NCI-H2081 (cell line): Measurements from ENCODE around the gene PWWP2B.
"Not testable (repeated sequence)": the region's sequence is repeated elsewhere in the genome, so short reads cannot be mapped to it uniquely, and the experiment has no call there.

Experiments
- DNase-seq, 2 experiments: peaks; one replicate each; lab custom pipeline; 2025; lab: John Stamatoyannopoulos, UW

PWWP2B gene

GRCh38 chr10:132397036-132397541, at the start of gene PWWP2B:
Gene PWWP2B (plus strand): TSS chr10:132397200. CDS start chr10:132397227, 27 bp downstream.
- DNase-seq = peak in 1 of 2 experiments; percentile 2

DNA sequence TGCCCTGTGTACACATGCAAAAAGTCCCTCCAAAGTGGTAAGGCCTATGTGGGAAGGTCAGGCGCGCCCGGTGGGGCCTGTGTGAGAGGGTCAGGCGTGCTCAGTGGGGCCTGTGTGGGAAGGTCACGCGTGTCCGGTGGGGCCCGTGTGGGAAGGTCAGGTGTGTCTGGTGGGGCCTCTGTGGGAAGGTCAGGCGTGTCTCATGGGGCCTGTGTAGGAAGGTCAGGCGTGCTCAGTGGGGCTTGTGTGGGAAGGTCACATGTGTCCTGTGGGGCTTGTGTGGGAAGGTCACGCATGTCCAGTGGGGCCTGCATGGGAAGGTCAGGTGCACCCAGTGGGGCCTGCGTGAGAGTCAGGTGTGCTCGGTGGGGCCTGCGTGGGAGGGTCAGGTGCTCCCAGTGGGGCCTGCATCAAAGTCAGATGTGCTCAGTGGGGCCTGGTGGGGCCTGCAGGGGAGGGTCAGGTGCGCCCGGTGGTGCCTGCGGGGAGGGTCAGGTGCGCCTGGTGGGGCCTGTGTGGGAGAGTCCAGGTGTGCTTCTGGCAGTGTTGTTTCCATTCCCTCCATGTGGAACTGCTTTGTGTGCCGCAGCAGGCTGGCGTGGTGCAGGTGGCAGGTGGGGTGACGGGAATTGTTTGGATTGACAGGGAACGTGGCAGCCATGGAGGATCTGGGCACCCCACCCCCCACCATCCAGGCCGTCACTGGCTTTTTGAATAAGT, 49.6 kb upstream of the PWWP2B start:
- DNase-seq = no peak

- no peak for DNase-seq
These were observed 49.1 kb upstream of the PWWP2B start for GRCh38 chr10:132347931-132348267.

- DNase-seq = no peak
These were observed 47.2 kb upstream of the PWWP2B start for GRCh38 chr10:132349766-132350165.

DNA sequence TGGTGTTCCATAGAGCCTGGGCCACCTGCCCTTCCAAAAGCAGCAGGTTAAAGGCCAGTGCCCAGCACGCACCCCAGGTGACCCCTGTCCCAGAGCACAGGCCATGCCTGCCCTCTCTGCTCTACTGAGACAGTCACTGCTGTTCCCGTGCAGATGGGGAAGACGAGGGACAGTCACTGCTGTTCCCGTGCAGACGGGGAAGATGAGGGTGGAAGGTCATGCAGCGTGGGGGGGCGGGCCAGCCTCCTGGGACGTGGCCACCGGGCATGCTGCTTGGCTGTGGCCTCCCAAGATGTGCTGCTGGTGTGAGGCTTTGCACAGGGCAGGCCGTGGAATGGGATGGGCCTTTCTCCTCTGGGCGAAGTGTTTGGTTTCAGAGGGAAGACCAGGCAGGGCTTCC, 46.6 kb upstream of the PWWP2B start:
- DNase-seq = no peak

GRCh38 chr10:132350946-132351345, 46.1 kb upstream of the PWWP2B start:
- no peak for DNase-seq

GRCh38 chr10:132351611-132352010, 45.4 kb upstream of the PWWP2B start:
- no peak for DNase-seq

DNA sequence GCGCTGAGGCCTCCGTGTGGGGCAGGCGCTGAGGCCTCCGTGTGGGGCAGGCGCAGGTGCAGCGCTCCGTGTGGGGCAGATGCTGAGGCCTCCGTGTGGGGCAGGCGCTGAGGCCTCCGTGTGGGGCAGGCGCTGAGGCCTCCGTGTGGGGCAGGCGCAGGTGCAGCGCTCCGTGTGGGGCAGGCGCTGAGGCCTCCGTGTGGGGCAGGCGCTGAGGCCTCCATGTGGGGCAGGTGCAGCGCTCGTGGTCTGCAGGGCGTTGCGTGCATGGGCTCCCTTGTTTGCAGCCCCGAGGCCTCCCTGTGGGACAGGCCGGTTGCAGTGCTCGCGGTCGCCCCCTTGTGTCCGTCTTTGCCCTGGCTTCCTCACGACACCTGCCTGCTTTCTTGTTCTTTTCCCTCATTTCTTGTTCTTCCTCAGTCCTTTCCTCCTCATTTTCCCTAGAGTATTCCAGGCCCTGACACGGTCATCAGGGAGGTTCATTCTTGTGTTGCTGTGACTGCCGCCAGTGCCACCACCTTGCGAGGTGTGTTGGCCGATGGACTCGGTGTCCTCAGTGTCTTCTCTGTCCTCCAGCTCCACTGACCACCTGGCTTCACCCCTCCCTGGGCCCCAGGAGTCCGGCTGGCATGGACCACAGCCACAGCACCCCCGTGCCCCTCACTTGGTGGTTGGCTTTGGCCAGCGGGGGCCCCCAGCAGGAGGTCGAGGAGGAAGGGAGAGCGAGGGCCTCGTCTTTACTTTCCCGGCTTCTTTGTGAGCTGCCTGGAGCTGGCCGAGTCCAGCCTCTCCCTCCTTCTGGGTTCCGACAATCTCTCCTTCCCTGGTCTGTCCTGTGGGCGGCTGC, 44.3 kb upstream of the PWWP2B start:
- not testable (repeated sequence) for DNase-seq

DNA sequence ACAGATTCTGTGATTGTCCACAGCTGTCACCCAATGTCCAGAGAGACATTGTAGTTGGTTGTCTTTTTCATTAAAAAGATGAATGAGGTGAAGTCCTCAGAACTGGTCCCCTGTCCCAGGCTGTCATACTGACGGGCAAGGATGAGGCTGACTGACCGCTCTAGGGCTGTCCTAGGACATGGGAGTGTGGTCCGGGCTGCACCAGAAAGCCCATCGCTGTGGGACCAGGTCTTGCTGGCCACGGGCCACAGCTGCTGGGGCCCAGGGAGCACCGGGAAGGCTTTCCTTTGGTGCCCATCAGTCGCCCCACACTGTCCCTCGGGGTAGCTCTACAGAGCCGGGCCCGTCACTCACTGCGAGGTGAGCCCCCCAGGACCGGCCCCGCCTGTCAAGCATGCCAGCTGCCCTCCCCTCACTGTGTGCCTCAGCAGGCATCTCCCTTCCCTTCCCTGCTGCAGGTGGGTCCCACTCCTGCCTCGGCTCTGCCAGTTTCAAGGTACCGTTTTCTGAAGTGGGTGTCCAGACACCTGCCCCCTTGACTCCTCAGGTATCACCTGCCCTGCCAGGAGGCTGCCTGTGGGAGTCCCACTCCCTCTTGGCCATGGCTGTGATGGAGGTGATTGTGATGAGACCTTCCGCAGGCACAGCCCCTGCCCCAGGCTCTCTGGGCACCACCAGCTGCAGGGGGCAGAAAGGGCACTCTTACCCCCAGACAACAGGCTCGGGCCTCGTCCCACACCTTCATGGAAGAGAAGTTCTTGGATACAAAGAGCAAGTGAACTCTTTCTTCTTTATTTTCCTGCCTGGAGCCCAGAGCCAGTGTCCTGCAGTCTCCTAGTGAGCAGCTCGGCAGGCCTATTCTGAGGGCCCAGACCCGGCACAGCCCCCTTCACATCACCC, 43.3 kb upstream of the PWWP2B start:
- DNase-seq = no peak

DNA sequence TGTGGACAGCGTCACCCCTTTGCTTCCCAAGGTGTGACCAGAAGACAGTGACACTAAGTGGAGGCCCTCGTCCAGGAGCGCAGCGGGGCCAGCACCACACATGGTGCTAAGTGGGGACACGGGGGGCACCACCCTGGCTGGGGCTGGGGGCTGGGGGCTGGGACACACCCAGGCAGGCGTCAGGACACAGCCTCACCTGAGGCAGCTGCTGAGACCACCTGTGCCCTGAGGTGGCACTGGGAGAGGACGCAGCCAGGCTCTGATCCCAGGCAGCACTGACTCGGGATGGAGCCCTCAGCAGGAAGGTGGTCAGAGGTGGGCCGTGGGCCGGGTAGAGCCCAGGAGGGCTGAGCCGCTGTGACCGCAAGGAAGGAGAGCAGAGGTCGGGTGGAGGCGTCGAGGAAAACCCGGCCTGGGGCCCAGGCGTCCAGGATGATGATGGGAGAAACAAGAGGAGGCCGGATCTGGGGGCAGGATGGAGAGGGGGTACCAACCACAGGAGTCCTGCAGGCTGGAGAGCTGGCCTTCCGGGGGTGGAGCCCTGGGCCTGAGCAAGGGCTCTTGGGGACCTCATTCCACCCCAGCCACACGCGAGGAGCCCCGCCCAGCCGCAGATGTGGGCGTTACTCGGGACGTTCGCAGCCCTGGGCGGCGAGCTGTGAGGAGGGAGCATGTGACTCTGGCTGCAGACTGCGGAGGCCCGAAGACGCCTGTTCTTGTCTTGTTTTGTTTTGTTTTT, 42.5 kb upstream of the PWWP2B start:
- DNase-seq = no peak

DNA sequence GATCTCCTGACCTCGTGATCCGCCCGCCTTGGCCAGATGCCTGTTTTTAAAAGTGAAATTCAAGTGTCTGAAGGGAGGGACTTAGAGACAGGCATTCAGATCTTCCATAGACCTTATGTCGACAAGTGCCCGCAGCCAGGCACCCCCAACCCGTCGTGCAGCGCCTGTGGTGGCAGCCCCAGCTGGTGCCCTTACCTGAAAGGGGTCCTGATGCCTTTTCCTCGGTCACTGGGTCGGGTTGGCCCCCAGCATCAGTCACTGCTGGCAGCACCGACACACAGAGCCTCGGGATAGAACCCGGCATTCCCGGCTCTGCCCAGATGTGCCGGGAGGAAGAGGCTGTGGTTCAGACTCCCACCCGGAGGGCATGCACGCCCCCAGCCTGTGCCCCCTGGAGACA, 41.7 kb upstream of the PWWP2B start:
- no peak for DNase-seq

DNA sequence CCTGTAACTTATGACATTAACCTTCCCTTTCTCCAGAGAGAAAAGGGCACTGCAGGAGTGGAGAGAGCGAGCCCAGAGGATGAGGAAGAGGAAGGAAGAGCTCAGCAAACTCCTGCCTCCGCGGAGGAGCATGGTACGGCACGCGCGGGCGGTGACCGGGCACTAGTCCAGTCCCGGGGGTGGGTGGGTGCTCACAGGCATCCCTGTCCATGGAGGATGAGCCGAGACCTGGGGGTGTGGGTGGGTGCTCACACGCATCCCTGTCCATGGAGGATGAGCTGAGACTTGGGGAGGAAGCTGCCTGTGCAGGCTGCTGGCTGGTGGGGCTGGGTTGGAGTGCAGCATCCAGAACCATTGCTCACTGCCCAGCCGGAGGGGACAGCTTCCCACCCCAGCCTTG, 41.2 kb upstream of the PWWP2B start:
- DNase-seq = no peak

DNA sequence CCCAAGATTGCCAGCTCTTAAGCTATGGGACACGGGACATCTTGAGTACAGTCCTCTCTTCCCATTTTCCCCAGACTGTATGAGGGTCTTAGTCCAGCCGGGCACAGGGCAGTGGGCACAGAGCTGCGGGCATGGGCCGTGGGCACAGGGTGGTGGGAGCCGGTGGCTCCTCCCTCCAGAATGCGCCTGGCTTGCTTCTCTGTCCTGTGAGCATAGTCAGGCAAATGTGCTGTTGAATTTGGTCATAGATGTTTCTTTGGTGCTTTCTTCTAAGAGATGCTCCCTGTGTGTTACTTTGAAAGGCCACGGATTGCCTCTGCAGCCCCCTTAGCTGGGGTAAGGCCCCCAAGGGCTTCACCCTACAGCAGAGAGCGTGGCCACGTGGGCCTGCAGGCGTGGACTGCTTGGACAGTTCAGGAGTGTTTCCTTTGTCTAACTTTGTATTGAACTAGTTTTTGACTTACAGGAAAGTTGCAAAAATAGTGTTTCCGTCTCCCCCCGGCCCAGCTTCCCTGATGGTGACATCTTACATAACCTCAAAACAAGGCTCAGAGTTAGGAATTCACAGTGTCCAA, 40.3 kb upstream of the PWWP2B start:
- no peak for DNase-seq

- no peak for DNase-seq
These were observed 39.5 kb upstream of the PWWP2B start for GRCh38 chr10:132357286-132358058.

DNA sequence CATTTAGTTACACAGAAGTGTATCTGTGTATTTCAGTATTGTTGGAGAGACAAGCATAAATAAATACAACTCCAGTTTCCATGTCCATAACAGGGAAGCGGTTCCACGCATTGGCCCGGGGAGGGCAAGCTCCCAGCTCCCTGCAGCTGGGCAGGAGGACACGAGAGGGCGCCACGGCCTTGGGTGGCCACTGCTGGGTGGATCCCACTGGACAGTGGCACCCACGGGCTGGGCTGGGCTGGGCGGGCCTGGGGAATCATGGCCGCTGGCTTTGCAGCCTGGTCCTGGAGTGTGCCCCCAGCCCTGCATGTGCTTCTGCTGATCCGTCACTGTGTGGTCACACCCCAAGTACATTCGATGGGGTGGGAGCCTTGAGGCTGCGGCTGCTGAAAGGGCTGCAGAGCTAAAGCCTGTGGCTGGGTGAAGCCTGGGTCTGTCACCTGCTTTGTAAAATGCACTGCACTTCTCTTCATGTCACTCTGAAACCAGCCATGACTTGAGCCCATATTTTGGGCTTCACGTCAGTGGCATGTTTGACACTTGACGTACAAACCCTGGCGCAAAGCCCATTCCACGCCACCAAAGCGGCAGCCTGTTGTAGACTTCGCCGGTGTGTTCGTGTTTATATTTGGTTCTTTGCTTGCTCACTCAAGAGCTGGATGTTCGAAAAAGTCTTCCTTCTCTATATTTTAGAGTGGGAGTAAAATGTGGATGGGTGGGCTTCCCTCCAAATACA, 37.5 kb upstream of the PWWP2B start:
- DNase-seq = no peak

DNA sequence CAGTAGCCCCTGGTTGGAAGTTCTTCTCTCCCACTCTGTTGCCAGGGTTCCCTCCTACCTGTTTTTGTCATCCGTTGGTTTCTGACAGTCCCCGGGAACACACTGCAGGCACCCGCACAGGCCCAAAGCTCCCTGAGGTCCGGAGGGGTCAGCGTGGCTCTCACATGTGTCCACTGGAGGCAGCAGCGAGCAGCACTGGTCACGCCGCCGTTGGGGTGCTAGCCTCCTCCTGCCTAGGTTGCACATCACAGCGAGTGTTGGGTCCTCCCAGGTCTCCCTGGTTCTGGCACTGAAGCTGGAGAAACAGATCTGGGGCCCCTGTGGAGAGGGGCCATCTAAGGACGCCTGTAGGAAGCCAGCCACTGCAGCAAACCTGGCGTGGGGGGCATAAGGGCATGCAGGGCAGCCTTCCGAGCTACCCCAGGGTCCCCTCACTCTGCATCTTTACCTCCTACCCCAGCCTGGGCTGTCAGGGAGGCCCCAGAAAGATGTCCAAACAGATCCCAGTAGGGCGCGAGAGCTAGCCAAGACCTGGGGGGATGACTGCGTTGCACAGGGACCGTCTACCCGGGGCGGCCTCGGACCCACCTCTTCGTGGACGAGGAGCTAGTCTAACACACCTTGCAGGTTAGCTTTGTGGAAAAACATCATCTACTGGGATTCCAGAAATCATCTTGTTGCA, 36.1 kb upstream of the PWWP2B start:
- no peak for DNase-seq

- no peak for DNase-seq
These were observed 35.4 kb upstream of the PWWP2B start for GRCh38 chr10:132361581-132362101.

- no peak for DNase-seq
These were observed 34.8 kb upstream of the PWWP2B start for GRCh38 chr10:132362151-132362611.

- DNase-seq = no peak
These were observed 33.6 kb upstream of the PWWP2B start for GRCh38 chr10:132363376-132363775.
